Endothelial cell of umbilical vein (primary cell): ENCODE results near the gene MAPK4. TPM values are rescaled to one million over a fixed set of nuclear protein-coding genes. Genes with fewer than 3 reads are reported as not detected.

Experiments
- BruUV-seq: library from RNA; stranded (reverse); fragments of 400-500 nt; replicated peaks from 2 replicates; lab custom pipeline; 2021; lab: Mats Ljungman, UMichigan
- CTCF ChIA-PET: fragments of 300-600, 350-600 bp; sonication (Branson Sonifier 250); formaldehyde crosslinking; loops from one replicate; lab custom pipeline; 2021; ENCODE audit warnings: antibody characterized with exemption, inconsistent platforms; lab: Charles Lee
- POLR2A ChIA-PET: fragments of 300-600, 350-600 bp; sonication (Branson Sonifier 250); formaldehyde crosslinking; loops from one replicate; lab custom pipeline; 2021; ENCODE audit warnings: antibody characterized with exemption, inconsistent platforms; lab: Charles Lee
- DNase-seq: peaks from one replicate; pipeline ENCODE4 v3.0.0-alpha.2; 2011; ENCODE audit warnings: low read depth, low spot score
- FAIRE-seq: peaks from 2 replicates; lab custom pipeline; 2011; peaks lifted over from hg19 to GRCh38; lab: Jason Lieb, UNC
- H2AFZ ChIP-seq: 2 replicates; pipeline ENCODE4 v1.6.0; 2012; ENCODE audit warnings: low read depth, low read length, control low read depth, inconsistent platforms
- H3K27ac ChIP-seq: 2 replicates; pipeline ENCODE4 v1.5.1; 2011; ENCODE audit warnings: low read depth, mild to moderate bottlenecking, control low read depth, low read length, moderate library complexity; ENCODE audit not compliant: insufficient read depth
- H3K27me3 ChIP-seq, 2 experiments: 2 replicates each; pipeline versions ENCODE4 v1.6.0 to v1.6.1; 2011; ENCODE audit warnings: low read length in 2 of 2, mixed read lengths in 1 of 2; ENCODE audit not compliant: control insufficient read depth in 2 of 2, insufficient read depth in 2 of 2
- H3K36me3 ChIP-seq, 2 experiments: 2 replicates in 1 of 2; 3 replicates in 1 of 2; pipeline ENCODE4 v1.5.1; 2011; ENCODE audit warnings: low read length in 2 of 2, mild to moderate bottlenecking in 1 of 2, moderate library complexity in 1 of 2; ENCODE audit not compliant: control insufficient read depth in 2 of 2, insufficient read depth in 2 of 2; ENCODE audit errors: extremely low read depth in 1 of 2
- H3K4me1 ChIP-seq: 3 replicates; pipeline ENCODE4 v1.5.1; 2011; ENCODE audit warnings: mild to moderate bottlenecking, low read length; ENCODE audit not compliant: control insufficient read depth, insufficient read depth; ENCODE audit errors: extremely low read depth
- H3K4me2 ChIP-seq: 2 replicates; pipeline ENCODE4 v1.6.1; 2011; ENCODE audit warnings: low read length, control low read depth, mixed read lengths; ENCODE audit not compliant: insufficient read depth
- H3K4me3 ChIP-seq, 3 experiments: fragments of 200-600 bp in 1 of 3; sonication (generic), shearing (Covaris generic) in 1 of 3; replicated peaks in 1 of 3; 2 replicates each; pipeline ENCODE4 v1.5.1; 2011 to 2016; ENCODE audit warnings: control low read depth in 3 of 3, low read length in 3 of 3, mild to moderate bottlenecking in 2 of 3, inconsistent platforms in 1 of 3, low read depth in 1 of 3, moderate library complexity in 1 of 3; ENCODE audit not compliant: insufficient read depth in 1 of 3
- H3K79me2 ChIP-seq: 2 replicates; pipeline ENCODE4 v1.6.0; 2012; ENCODE audit warnings: low read length, inconsistent platforms; ENCODE audit not compliant: control insufficient read depth, insufficient read depth
- H3K9ac ChIP-seq: replicated peaks from 2 replicates; pipeline ENCODE3; 2011; ENCODE audit warnings: low read length, control low read depth; ENCODE audit not compliant: insufficient read depth; ENCODE audit errors: extremely low read depth
- H3K9me1 ChIP-seq: replicated peaks from 3 replicates; pipeline ENCODE4 v1.6.0; 2011; ENCODE audit warnings: mild to moderate bottlenecking, low read length; ENCODE audit not compliant: control insufficient read depth, insufficient read depth; ENCODE audit errors: extremely low read depth
- H3K9me3 ChIP-seq: replicated peaks from 2 replicates; pipeline ENCODE4 v1.5.1; 2012; ENCODE audit warnings: low read length, inconsistent platforms; ENCODE audit not compliant: control insufficient read depth, insufficient read depth
- H4K20me1 ChIP-seq: replicated peaks from 2 replicates; pipeline ENCODE3; 2011; ENCODE audit warnings: mild to moderate bottlenecking, low read length; ENCODE audit not compliant: control insufficient read depth, insufficient read depth; ENCODE audit errors: extremely low read depth
- EZH2 ChIP-seq: IDR thresholded peaks from 2 replicates; pipeline ENCODE4 v1.6.1; 2012; ENCODE audit warnings: borderline replicate concordance, low read depth, mild to moderate bottlenecking, moderate library complexity, low read length, inconsistent platforms; ENCODE audit not compliant: severe bottlenecking
- FOS ChIP-seq: IDR thresholded peaks from 2 replicates; pipeline ENCODE4 v1.6.1; 2011; ENCODE audit warnings: mild to moderate bottlenecking, low read length, moderate library complexity, borderline replicate concordance; ENCODE audit not compliant: insufficient read depth
- GATA2 ChIP-seq: IDR thresholded peaks from 2 replicates; pipeline ENCODE4 v1.7.0; 2011; ENCODE audit warnings: low read depth, mild to moderate bottlenecking, moderate library complexity, mixed read lengths, low read length; ENCODE audit not compliant: insufficient read length, insufficient read depth
- JUN ChIP-seq: IDR thresholded peaks from 2 replicates; pipeline ENCODE4 v1.6.1; 2011; ENCODE audit warnings: borderline replicate concordance, low read depth; ENCODE audit not compliant: insufficient read length, insufficient read depth
- MAX ChIP-seq: IDR thresholded peaks from 2 replicates; pipeline ENCODE4 v1.6.1; 2011; ENCODE audit not compliant: insufficient read depth, insufficient read length
- MYC ChIP-seq: IDR thresholded peaks from one replicate; pipeline ENCODE4 v1.6.1; 2011; ENCODE audit warnings: mild to moderate bottlenecking, low read depth, low read length
- POLR2A ChIP-seq: IDR thresholded peaks from 2 replicates; pipeline ENCODE4 v1.6.1; 2012; ENCODE audit warnings: low read depth, mild to moderate bottlenecking, control low read depth, low read length
- POLR2AphosphoS5 ChIP-seq: IDR thresholded peaks from 2 replicates; pipeline ENCODE4 v1.6.1; 2012; ENCODE audit warnings: low read depth, mild to moderate bottlenecking, control low read depth, low read length, moderate library complexity; ENCODE audit not compliant: insufficient read depth
- dilution Hi-C: fragments of 300-500 bp; cut with MboI; formaldehyde crosslinking; loops from one replicate; pipeline ENCODE4 v1.15.0; 2019; ENCODE audit warnings: low sequenced_read_pairs; ENCODE audit not compliant: extremely low pct_ligation_motif_present
- intact Hi-C: fragments of 100-400 bp; cut with micrococcal nuclease; formaldehyde crosslinking; loops from one replicate; pipeline ENCODE4 v1.10.0; 2022
- polyA plus RNA-seq, 4 experiments: library from polyadenylated mRNA; depleted of rRNA in 3 of 4; stranded (reverse) in 3 of 4; unstranded in 1 of 4; fragments of >200 nt; gene quantifications; 2 replicates each; pipeline versions ENCODE4 v1.2.1 to v1.2.3, GENCODE V29; 2011 to 2012; ENCODE audit warnings: missing spikeins in 1 of 4
- total RNA-seq: library from RNA; stranded (reverse); gene quantifications from 2 replicates; pipeline ENCODE4 v1.2.3, GENCODE V29; 2021
- TF ChIP-seq, protein P1 (sequence below), 2 donors: IDR thresholded peaks; 1 replicate in 1 of 2; 2 replicates in 1 of 2; pipeline ENCODE4 v1.5.1; 2011; ENCODE audit warnings: low read length in 2 of 2, mild to moderate bottlenecking in 2 of 2, moderate library complexity in 2 of 2, control low read depth in 1 of 2, inconsistent platforms in 1 of 2, low read depth in 1 of 2; ENCODE audit not compliant: insufficient read depth in 1 of 2; ENCODE audit errors: extremely low read depth in 1 of 2

The MAPK4 gene
- total and polyA plus RNA-seq, 2 donors (not counting 3 experiments of a cell fraction or from before 2014, with no cell fraction given) = not detected

GRCh38 chr18:50581517-50581916, 21.6 kb downstream of the MAPK4 start:
- Histone ChIP-seq H3K4me2 (no peak overlapping the region), H3K4me3 (no peak overlapping the region), H3K27me3 (no peaks in the 10 kb centered on the region), H3K79me2 (no peaks in the 10 kb centered on the region), H3K9ac (no peak overlapping the region), H4K20me1 (no peaks in the 10 kb centered on the region), H3K27ac (no peak overlapping the region), H2AFZ (no peak overlapping the region), H3K9me1 (no peaks in the 10 kb centered on the region), H3K36me3 (no peaks in the 10 kb centered on the region), H3K4me1 (no peaks in the 10 kb centered on the region), H3K9me3 (no peaks in the 10 kb centered on the region)
- no peak for DNase-seq
- dilution Hi-C loops = no loop called here
- ChIA-PET CTCF (no interaction called here), POLR2A (no interaction called here)
- TF ChIP-seq GATA2 = no peak
- no peak for TF ChIP-seq MYC
- TF ChIP-seq MAX = no peak
- no peak for TF ChIP-seq EZH2
- no peak for TF ChIP-seq POLR2AphosphoS5
- TF ChIP-seq, protein P1, sequence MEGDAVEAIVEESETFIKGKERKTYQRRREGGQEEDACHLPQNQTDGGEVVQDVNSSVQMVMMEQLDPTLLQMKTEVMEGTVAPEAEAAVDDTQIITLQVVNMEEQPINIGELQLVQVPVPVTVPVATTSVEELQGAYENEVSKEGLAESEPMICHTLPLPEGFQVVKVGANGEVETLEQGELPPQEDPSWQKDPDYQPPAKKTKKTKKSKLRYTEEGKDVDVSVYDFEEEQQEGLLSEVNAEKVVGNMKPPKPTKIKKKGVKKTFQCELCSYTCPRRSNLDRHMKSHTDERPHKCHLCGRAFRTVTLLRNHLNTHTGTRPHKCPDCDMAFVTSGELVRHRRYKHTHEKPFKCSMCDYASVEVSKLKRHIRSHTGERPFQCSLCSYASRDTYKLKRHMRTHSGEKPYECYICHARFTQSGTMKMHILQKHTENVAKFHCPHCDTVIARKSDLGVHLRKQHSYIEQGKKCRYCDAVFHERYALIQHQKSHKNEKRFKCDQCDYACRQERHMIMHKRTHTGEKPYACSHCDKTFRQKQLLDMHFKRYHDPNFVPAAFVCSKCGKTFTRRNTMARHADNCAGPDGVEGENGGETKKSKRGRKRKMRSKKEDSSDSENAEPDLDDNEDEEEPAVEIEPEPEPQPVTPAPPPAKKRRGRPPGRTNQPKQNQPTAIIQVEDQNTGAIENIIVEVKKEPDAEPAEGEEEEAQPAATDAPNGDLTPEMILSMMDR (IDR thresholded peaks at IDR 0.05; ENCODE audit: extremely low read depth in 1 of 2, insufficient read depth in 1 of 2, low read depth in 1 of 2, low read length in 2 of 2) = no peak
- TF ChIP-seq JUN = no peak
- TF ChIP-seq FOS = no peak
- no peak for TF ChIP-seq POLR2A
- intact Hi-C loops = no loop called here
- no TSS peak for BruUV-seq
- no peak for FAIRE-seq
